Neural progenitor cell (in vitro differentiated cells): ENCODE measurements around the gene TSEN34. TPM values are rescaled to one million over a fixed set of nuclear protein-coding genes. Genes with fewer than 3 reads are reported as not detected.
"Not testable (repeated sequence)": the region's sequence is repeated elsewhere in the genome, so short reads cannot be mapped to it uniquely, and the experiment has no call there.

Experiments used
- DNase-seq: peaks from one replicate; pipeline ENCODE4 v3.0.0-alpha.2; 2016; ENCODE audit warnings: low spot score
- H2AFZ ChIP-seq: fragments of 200-600 bp; sonication (generic); replicated peaks from 2 replicates; pipeline ENCODE4 v1.6.1; 2016; ENCODE audit warnings: antibody characterized with exemption
- H3F3A ChIP-seq: fragments of 200-600 bp; sonication (generic); 2 replicates; pipeline ENCODE4 v1.6.1; 2016; ENCODE audit warnings: antibody characterized with exemption, low read depth
- H3K27ac ChIP-seq: fragments of 200-600 bp; sonication (generic); 2 replicates; pipeline ENCODE4 v1.5.1; 2016; ENCODE audit warnings: mild to moderate bottlenecking
- H3K27me3 ChIP-seq: fragments of 200-600 bp; sonication (generic); 2 replicates; pipeline ENCODE4 v1.6.1; 2016; ENCODE audit warnings: mild to moderate bottlenecking, moderate library complexity
- H3K36me3 ChIP-seq: fragments of 200-600 bp; sonication (generic); 2 replicates; pipeline ENCODE4 v1.5.1; 2016
- H3K4me1 ChIP-seq: fragments of 200-600 bp; sonication (generic); 2 replicates; pipeline ENCODE4 v1.6.1; 2016; ENCODE audit warnings: mixed run types
- H3K4me2 ChIP-seq: fragments of 200-600 bp; sonication (generic); 2 replicates; pipeline ENCODE4 v1.6.1; 2016
- H3K4me3 ChIP-seq: fragments of 200-600 bp; sonication (generic); 2 replicates; pipeline ENCODE4 v1.5.1; 2016
- H3K79me2 ChIP-seq: fragments of 200-600 bp; sonication (generic); 2 replicates; pipeline ENCODE4 v1.6.1; 2016; ENCODE audit warnings: low read depth
- H3K9ac ChIP-seq: fragments of 200-600 bp; sonication (generic); 2 replicates; pipeline ENCODE4 v1.6.1; 2016
- H3K9me3 ChIP-seq: fragments of 200-600 bp; sonication (generic); 2 replicates; pipeline ENCODE4 v1.5.1; 2016; ENCODE audit warnings: low read depth
- H4K20me1 ChIP-seq: fragments of 200-600 bp; sonication (generic); 2 replicates; pipeline ENCODE4 v1.6.1; 2016; ENCODE audit warnings: low read depth
- H3K27ac Mint-ChIP-seq: 3 replicates; pipeline ENCODE4 v1.8.0; 2021; ENCODE audit warnings: mixed read lengths
- H3K27me3 Mint-ChIP-seq: 2 replicates; pipeline ENCODE4 v1.8.0; 2022; ENCODE audit warnings: low read depth, mild to moderate bottlenecking, inconsistent platforms, moderate library complexity, mixed read lengths; ENCODE audit not compliant: insufficient read depth
- H3K36me3 Mint-ChIP-seq: 3 replicates; pipeline ENCODE4 v1.8.0; 2021; ENCODE audit warnings: mixed read lengths
- H3K4me1 Mint-ChIP-seq: 3 replicates; pipeline ENCODE4 v1.8.0; 2021; ENCODE audit warnings: mixed read lengths
- H3K4me3 Mint-ChIP-seq: 3 replicates; pipeline ENCODE4 v1.8.0; 2021; ENCODE audit warnings: mild to moderate bottlenecking, moderate library complexity, mixed read lengths
- H3K9me3 Mint-ChIP-seq: 3 replicates; pipeline ENCODE4 v1.8.0; 2020; ENCODE audit warnings: mixed read lengths
- CTCF ChIP-seq: fragments of 200-600 bp; sonication (generic); IDR thresholded peaks from 2 replicates; pipeline ENCODE4 v1.5.1; 2017; ENCODE audit warnings: antibody characterized with exemption, mild to moderate bottlenecking
- EZH2 ChIP-seq: fragments of 200-600 bp; sonication (generic); IDR thresholded peaks from 2 replicates; pipeline ENCODE4 v1.6.1; 2017; ENCODE audit warnings: antibody characterized with exemption, mild to moderate bottlenecking, moderate library complexity
- EZH2phosphoT487 ChIP-seq: fragments of 200-600 bp; sonication (generic); IDR thresholded peaks from 2 replicates; pipeline ENCODE4 v1.6.1; 2017; ENCODE audit warnings: antibody characterized with exemption
- total RNA-seq: library from RNA; depleted of rRNA; stranded (reverse); fragments of >200 nt; gene quantifications from 2 replicates; pipeline ENCODE4 v1.2.3, GENCODE V29; 2015; ENCODE audit warnings: low replicate concordance

Gene TSEN34
- total RNA-seq, 1 donor from 2014 or later = 10.3 TPM

GRCh38 chr19:54169149-54169740 is 21.9 kb upstream of the TSEN34 start:
- peaks cover 3% of the 10 kb centered on the region for H3K4me1 ChIP-seq
- no peak overlapping the region for H2AFZ ChIP-seq
- no peak overlapping the region for H3K9ac ChIP-seq
- H3K4me2 ChIP-seq = no peak overlapping the region
- H3K27ac Mint-ChIP-seq = no peak overlapping the region
- no peaks in the 10 kb centered on the region for H3K9me3 ChIP-seq
- peaks cover 8% of the 10 kb centered on the region for H3K27me3 Mint-ChIP-seq
- H3K4me3 Mint-ChIP-seq = no peak overlapping the region
- peaks cover under 1% of the 10 kb centered on the region for H3K36me3 Mint-ChIP-seq
- DNase-seq = no peak
- H3K9me3 Mint-ChIP-seq = peaks cover 14% of the 10 kb centered on the region
- H3K27ac ChIP-seq = no peak overlapping the region
- no peak overlapping the region for H3K4me3 ChIP-seq
- H3F3A ChIP-seq = peaks cover 17% of the 10 kb centered on the region
- no peaks in the 10 kb centered on the region for H3K79me2 ChIP-seq
- no peaks in the 10 kb centered on the region for H3K4me1 Mint-ChIP-seq
- H3K36me3 ChIP-seq = no peaks in the 10 kb centered on the region
- peaks cover 3% of the 10 kb centered on the region for H4K20me1 ChIP-seq
- TF ChIP-seq CTCF (no peak), EZH2 (no peak), EZH2phosphoT487 (no peak)
- H3K27me3 ChIP-seq = peaks cover 16% of the 10 kb centered on the region

DNA sequence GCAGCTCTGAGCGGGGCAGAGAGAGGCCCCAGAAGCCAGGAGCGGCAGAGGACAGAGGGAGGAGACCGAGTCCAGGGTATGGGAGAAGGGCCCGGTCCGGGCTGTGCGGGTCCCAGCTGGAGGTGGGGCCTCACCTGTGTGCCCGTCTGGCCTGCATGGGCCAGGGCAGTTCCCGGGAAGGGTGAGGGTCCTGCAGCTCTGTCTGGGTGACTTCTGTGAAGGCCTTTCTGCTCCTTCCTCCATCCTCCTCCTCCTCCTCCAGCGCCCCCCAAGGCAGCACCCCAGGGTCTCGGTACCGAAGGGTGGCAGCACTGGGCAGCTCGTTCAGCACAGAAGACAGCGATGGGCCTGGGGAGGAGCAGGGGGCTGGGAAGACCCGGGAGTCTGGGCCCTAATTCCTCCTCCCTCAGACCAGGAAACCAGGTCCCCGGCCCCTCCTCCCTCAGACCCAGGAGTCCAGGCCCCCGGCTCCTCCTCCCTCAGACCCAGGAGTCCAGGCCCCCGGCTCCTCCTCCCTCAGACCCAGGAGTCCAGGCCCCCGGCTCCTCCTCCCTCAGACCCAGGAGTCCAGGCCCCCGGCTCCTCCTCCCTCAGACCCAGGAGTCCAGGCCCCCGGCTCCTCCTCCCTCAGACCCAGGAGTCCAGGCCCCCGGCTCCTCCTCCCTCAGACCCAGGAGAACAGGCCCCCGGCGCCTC is 19.2 kb upstream of the TSEN34 start:
- not testable (repeated sequence) for H4K20me1 ChIP-seq, H3K9me3 Mint-ChIP-seq, H3K4me1 Mint-ChIP-seq, H3K4me3 ChIP-seq, H3K4me2 ChIP-seq, H3K27ac ChIP-seq, H3K9me3 ChIP-seq, H3K27me3 Mint-ChIP-seq, H3K36me3 Mint-ChIP-seq, H3K27me3 ChIP-seq, H3K36me3 ChIP-seq, H3K27ac Mint-ChIP-seq, DNase-seq, H3K4me1 ChIP-seq, H2AFZ ChIP-seq, H3K9ac ChIP-seq, H3K79me2 ChIP-seq
- H3K4me3 Mint-ChIP-seq = peak overlapping the region; percentile 7
- peaks cover 16% of the 10 kb centered on the region for H3F3A ChIP-seq

DNA sequence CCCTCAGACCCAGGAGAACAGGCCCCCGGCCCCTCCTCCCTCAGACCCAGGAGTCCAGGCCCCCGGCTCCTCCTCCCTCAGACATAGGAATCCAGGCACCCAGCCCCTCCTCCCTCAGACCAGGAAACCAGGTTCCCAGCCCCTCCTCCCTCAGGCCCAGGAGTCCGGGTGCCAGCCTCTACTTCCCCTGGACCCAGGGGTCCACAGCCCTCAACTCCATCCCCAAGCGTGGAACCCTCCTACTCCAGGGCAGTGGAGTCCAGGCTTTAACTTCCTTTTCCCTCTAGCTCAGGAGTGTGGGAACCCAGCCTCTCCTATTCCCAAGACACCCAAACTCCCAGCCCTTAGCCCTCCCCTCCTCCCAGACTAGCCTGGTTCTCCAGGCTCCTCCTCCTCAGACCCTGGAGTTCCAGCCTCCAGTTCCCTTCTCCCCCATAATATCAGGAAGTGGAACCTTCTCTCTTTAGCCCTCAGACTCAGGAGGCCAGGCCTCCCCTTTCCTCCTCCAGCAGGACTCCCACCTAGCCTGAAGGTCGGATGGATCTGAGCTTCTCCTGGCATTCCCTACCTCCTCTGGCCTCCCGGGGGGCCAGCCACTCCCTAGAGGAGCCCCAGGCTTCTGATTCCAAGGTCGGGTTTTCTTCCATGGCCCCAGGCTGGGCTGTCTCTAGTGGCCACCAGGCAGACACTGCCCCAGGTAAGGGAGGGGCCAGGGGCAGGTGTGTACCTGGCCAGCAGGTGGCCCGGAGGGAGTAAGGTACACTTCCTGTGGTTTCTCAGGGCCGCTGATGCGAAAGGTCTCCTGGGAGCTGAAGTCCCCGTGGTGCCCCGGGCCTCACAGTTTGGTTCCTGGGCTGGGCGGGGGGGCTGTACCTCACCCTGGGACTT is 18.4 kb upstream of the TSEN34 start, which contains the start of gene TMC4:
Gene TMC4 (minus strand): TSS at position 690 of the 888 bp plus-strand sequence. CDS start 43 bp downstream, at position 647.
- Mint-ChIP-seq H3K4me1 (no peaks in the 10 kb centered on the region), H3K27ac (no peak within 1 kb of the TSS), H3K27me3 (peaks cover 9% of the 10 kb centered on the region), H3K36me3 (peaks cover 5% of the 10 kb centered on the region), H3K9me3 (no peaks in the 10 kb centered on the region), H3K4me3 (no peak within 1 kb of the TSS)
- H3K79me2 ChIP-seq = no peaks in the 10 kb centered on the region
- peaks cover 3% of the 10 kb centered on the region for H4K20me1 ChIP-seq
- peaks cover 16% of the 10 kb centered on the region for H3F3A ChIP-seq
- H2AFZ ChIP-seq = no peak within 1 kb of the TSS
- H3K9ac ChIP-seq = no peak within 1 kb of the TSS
- H3K9me3 ChIP-seq = no peaks in the 10 kb centered on the region
- no peaks in the 10 kb centered on the region for H3K36me3 ChIP-seq
- no peak for TF ChIP-seq CTCF
- no peak for TF ChIP-seq EZH2
- no peak for TF ChIP-seq EZH2phosphoT487
- no peak for DNase-seq
- no peak within 1 kb of the TSS for H3K27ac ChIP-seq
- peaks cover 3% of the 10 kb centered on the region for H3K4me1 ChIP-seq
- H3K27me3 ChIP-seq = no peaks in the 10 kb centered on the region
- no peak within 1 kb of the TSS for H3K4me3 ChIP-seq
- no peak within 1 kb of the TSS for H3K4me2 ChIP-seq
